ENCODE data around the gene KIF16B.

GRCh38 chr20:16542477-16542876 lies 30.8 kb downstream of the KIF16B start:
- TF ChIP-seq CTCF (conservative IDR thresholded peaks at IDR 0.05) (no peak), ZFX (IDR thresholded peaks at IDR 0.05) (no peak)

Measured in C4-2B (cell line).